ENCODE data around the gene FAXDC2.

DNA sequence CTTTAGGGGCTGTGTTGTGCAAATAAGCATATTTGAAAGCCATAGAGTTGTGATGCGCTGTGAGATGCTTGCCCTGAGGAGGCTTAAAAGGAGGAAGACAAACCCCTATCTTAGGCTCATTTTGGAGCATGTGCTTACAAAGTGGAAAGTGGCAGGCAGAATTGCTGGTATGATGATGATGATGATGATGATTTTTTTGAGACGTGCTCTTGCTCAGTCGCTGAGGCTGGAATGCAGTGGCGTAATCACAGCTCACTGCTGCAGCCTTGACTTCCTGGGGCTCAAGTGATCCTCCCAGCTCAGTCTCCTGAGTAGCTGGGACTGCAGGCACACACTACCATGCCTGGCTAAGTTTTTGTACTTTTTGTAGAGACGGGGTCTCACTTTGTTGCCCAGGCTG lies 9.7 kb upstream of the FAXDC2 start:
- TF ChIP-seq, protein P1, sequence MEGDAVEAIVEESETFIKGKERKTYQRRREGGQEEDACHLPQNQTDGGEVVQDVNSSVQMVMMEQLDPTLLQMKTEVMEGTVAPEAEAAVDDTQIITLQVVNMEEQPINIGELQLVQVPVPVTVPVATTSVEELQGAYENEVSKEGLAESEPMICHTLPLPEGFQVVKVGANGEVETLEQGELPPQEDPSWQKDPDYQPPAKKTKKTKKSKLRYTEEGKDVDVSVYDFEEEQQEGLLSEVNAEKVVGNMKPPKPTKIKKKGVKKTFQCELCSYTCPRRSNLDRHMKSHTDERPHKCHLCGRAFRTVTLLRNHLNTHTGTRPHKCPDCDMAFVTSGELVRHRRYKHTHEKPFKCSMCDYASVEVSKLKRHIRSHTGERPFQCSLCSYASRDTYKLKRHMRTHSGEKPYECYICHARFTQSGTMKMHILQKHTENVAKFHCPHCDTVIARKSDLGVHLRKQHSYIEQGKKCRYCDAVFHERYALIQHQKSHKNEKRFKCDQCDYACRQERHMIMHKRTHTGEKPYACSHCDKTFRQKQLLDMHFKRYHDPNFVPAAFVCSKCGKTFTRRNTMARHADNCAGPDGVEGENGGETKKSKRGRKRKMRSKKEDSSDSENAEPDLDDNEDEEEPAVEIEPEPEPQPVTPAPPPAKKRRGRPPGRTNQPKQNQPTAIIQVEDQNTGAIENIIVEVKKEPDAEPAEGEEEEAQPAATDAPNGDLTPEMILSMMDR (conservative IDR thresholded peaks at IDR 0.05 in 1 of 2, IDR thresholded peaks at IDR 0.05 in 1 of 2; ENCODE audit: low read depth in 1 of 2, low read length in 2 of 2), result no peak
- no peak for TF ChIP-seq EZH2 (IDR thresholded peaks at IDR 0.05; ENCODE audit: low read length, missing control alignments)

Data from fibroblast of lung (primary cell).